ENCODE data around the gene THSD7A.

DNA sequence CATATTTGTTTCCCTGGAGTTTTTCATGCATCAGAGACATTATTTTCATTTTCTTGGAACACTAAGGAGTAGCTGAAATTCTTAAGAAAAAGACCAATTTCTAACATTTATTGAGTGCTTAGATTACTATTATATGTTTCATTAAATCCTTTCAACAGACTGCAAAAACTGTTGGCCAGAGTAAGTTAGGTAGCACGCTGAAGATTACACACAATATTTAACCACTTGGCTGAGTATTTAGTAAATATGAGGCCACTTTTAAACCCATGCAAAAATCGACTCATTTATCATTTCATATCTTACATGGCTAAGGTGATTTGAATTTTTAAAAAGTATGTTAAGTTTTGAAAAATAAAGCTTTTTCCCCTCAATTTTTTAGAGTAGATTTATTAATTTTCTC lies 358.8 kb downstream of the THSD7A start:
- TF ChIP-seq, protein P1, sequence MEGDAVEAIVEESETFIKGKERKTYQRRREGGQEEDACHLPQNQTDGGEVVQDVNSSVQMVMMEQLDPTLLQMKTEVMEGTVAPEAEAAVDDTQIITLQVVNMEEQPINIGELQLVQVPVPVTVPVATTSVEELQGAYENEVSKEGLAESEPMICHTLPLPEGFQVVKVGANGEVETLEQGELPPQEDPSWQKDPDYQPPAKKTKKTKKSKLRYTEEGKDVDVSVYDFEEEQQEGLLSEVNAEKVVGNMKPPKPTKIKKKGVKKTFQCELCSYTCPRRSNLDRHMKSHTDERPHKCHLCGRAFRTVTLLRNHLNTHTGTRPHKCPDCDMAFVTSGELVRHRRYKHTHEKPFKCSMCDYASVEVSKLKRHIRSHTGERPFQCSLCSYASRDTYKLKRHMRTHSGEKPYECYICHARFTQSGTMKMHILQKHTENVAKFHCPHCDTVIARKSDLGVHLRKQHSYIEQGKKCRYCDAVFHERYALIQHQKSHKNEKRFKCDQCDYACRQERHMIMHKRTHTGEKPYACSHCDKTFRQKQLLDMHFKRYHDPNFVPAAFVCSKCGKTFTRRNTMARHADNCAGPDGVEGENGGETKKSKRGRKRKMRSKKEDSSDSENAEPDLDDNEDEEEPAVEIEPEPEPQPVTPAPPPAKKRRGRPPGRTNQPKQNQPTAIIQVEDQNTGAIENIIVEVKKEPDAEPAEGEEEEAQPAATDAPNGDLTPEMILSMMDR (conservative IDR thresholded peaks at IDR 0.05), result no peak
- TF ChIP-seq EZH2 (IDR thresholded peaks at IDR 0.05; ENCODE audit: low read depth), result no peak
